ENCODE results near the gene LTB4R2.

LTB4R2 gene

DNA sequence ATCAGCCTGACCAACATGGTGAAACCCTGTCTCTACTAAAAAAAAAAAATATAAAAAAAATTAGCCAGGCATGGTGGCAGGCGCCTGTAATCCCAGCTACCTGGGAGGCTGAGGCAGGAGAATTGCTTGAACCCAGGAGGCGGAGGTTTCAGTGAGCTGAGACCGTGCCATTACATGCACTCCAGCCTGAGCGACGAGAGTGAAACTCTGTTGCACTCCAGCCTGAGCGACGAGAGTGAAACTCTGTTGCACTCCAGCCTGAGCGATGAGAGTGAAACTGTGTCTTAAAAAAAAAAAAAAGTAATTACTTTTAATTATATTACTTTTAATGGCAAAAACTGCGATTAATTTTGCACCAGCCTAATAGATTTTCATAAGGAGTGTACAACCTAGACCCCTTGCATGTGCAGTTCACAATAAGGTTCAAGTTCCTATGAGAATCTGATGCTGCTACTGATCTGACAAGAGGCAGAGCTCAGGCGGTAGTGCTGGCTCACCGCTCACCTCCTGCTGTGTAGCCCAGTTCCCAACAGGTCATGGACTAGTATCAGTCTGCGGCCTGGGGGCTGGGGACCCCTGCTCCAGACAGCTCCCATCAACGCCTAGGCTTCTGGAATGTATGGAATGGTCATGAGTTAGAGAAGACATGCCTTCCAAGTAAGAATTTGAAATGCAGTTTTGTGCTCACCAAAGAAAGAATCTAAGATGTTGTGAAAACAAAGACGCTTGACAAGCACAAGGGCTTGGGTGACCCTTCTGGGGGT is 11.5 kb downstream of the LTB4R2 start:
- no peak for DNase-seq

DNA sequence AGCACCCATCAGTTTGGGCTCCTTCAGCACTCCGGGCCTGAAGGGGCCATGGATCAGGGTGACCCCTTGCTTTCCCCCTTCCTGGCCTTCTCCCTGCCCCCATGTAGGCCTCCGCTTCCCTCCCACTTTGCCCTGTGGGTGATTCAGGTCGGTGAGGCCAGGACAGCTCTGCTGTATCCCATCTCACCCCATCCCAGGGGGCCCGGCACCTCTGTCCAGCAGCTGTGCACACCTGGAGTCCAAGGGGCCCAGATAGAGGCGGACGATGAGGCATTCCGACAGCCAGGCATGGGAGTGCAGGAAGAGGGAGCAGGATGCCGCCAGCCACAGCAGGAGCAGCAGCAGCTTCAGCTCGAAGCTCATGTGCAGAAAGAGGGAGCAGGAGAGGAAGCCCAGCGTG is 12.7 kb downstream of the LTB4R2 start:
- no peak for DNase-seq

DNA sequence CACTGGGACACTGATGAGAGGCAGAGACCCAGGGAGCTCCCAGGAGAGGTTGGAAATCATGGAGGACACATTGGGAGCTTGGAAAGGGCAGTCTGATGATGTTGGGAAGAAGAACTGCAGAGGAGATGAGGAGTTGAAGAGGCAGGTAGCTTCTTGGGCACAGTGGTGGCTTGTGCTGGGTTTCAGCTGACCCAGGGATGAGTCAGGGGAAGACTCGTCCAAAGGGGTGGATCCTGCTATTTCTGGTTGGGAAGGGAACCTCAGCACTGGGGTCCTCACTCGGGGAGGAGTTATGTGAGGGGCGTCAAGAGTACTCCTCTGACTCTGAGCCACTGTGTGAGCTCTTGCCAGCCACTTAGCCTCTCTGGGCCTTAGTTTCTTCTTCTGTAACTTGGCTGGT is 13.4 kb downstream of the LTB4R2 start:
- no peak for DNase-seq

DNA sequence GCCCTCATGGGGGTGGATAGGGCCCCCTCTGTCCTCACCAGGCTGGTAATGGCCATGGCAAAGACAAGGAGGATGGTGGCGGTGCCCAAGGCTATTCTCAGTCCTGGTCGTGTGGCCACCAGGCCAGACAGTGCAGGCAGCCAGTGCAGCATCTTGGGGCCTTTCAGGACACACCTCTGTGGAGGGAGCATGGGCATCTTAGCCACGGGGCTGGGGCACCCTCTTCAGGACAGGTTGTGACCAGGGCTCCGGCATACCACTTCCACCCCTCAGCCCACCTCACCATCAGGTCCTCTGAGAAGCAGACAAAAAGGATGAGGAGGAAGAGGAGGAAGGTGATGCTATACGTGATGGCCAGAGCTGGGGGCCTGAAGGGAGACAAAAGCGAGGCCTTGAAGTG is 14.1 kb downstream of the LTB4R2 start:
- no peak for DNase-seq

DNA sequence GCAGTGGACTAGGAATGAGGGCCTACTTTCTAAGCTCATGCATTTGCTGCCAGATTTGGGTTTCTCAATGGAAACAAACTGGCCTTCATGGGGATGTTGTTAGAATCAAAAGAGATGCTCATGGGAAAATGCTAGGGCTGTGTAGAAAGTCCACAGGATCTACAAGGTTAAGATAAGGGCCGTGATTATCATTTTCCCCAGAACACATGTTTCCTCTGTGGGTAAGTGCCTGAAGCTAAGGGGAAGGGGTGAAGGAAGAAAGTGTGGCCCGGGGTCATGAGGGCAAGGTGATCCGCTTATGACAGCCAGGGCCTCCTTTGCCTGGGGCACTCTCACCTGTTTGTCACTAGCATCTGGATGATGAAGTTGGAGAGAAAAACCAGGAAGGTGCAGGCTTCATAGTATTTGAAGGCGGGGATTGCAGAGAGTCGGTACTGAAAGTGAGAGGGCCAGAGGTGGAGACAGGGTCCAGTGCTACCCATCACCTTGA is 15.1 kb downstream of the LTB4R2 start:
- no peak for DNase-seq

DNA sequence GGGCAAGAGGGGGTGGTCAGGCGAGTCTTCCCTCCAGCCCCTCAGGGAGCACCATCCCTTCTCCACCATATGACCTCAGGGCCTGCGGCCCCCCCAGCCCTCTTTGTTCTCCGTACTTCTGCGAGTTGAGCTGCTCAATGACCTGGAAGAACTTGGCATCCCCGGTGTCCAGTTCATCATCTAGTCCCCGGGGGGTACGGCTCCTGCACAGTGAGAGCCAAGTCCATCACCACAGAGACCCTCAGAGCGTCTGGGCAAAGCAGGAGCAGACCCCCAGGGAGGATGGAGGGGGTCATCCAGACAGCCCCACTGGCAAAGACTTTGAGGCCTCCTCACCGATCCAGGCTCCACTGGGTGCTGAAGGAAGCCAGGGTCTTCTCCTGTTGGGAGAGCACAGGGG is 16.0 kb downstream of the LTB4R2 start:
- peak; percentile 29 for DNase-seq

DNA sequence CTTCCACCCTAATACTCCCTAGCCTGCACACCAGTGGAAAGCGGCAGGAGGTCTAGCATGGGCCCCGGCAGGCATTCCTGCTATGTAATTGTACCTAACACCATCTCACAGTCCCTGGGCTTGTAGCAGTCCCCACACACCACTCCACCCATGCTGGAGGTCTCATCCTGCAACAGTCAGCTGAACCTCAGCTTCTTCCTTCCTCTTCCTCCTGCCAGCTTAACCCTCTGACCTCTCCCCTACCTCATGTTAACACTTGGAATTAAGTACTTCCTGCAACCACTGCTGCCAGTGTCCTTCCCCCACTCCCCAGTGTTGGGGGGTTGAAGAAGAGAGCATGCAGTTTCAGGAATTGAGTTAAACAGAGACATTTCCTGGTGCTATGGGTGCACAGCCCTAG is 17.4 kb downstream of the LTB4R2 start:
- no peak for DNase-seq

DNA sequence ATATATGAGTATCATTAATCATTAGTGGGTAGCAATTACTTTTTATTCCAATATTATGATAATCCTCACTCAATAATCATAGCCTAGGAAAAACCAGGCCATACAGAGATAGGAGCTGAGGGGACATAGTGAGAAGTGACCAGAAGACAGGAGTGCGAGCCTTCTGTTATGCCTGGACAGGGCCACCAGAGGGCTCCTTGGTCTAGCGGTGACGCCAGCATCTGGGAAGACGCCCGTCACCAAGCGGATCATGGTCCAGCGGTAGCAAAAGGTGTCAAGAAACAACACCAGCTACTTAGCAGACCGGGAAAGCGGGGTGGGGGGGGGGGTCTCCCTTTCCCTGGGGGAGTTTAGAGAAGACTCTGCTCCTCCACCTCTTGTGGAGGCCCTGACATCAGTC is 18.0 kb downstream of the LTB4R2 start:
- DNase-seq: peak; percentile 36

DNA sequence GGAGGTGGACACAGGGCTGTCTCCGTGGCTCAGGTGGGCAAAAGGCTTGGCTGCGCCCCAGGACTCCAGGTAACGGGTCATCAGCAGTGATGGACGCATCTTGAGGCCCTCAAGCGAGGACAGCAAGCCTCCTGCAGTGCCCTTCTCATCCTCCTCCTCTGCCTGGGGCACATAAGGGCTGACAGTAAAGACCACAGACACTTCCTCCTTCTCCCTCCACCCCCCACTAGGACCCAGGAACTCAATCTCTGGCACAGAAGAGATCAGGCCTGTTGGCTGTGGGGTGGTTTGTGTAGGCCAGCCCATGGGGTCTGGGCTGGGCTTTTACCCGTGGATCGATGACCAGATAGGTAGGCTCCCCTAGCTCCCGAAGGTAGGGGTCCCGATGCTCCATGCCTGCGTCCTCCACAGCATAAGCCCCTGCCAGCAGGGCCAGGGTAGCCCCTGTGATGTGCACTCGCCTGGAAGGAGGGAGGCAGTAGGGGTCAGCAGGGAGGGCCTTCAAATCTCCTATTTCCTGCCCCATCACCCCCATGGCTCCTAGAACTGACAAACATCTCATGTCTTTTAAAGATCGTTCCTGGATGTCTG is 19.2 kb downstream of the LTB4R2 start:
- no peak for DNase-seq

DNA sequence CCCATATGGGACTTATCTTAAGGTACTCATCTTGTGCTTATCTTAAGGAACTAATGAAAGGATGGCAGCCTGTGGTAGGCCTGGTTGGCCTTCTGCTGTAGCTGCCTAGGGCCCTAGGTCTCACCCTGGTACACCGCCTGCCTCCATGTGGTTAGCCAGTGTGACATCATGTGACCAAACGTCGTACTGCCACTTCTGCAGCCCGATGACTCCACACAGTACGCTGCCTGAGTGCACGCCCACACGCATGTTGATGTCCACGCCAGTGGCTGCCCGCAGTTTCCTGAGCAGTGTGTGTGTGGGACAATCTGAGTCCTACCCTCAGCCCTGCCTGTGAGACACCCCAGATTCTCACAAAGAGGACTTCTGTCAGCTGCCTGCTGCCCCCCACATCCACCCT is 19.8 kb downstream of the LTB4R2 start:
- no peak for DNase-seq

DNA sequence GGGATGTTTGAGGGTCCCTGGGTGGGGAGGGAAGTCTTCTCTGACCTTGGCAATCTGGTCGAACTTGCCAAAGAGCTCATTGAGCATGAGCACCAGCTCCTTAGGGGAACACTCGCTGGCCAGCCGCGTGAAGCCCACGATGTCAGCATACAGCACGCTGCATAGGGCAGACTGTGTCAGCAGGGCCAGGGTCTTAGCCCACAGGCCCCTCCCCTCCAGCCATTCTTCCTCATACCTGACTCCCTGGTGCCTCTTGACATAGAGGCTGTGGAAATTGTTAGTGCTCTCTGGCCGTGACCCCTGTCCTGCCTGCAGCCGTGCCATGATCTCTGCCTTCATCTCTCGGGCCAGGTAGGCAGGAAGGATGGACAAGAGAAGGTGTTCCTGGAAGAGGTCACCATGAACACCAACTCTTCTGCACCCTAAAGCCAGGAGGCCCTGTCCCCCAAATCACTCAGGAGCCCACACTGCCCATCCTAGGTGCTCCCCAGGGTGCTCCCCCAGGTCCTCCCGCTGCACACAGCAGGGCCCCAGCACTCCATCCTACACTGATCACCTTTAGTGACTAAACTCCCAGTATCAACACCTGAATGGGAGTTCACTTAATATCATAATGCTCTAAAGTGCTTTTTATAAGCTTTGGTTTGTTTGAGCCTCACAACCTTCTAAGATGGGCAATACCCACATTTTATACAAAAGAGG is 21.2 kb downstream of the LTB4R2 start:
- DNase-seq: no peak

DNA sequence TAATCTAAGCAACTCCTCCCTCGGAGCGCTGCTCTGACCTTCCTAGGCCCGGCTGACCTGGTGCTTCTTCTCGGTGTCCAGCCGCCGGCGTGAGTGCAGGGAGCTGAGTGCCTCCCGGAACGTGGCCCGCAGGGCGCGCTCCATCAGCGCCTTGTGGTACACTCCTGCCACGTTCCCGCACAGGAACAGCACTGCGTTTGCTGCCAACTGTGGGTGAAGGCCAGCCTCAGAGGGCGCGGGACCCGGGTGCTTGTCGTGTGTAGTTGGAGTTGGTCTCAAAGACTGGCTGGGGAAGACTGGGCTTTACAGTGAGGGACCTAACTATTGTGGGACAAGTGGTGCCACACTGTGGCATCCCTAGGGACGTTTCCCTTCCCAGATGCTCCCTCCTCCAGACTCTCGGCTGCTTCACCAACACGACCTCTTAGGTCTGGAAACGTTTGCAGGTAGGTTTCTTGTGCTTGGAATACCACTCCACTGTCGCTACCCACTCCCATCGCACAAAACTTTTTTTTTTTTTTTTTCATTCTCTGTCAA is 21.9 kb downstream of the LTB4R2 start:
- no peak for DNase-seq

DNA sequence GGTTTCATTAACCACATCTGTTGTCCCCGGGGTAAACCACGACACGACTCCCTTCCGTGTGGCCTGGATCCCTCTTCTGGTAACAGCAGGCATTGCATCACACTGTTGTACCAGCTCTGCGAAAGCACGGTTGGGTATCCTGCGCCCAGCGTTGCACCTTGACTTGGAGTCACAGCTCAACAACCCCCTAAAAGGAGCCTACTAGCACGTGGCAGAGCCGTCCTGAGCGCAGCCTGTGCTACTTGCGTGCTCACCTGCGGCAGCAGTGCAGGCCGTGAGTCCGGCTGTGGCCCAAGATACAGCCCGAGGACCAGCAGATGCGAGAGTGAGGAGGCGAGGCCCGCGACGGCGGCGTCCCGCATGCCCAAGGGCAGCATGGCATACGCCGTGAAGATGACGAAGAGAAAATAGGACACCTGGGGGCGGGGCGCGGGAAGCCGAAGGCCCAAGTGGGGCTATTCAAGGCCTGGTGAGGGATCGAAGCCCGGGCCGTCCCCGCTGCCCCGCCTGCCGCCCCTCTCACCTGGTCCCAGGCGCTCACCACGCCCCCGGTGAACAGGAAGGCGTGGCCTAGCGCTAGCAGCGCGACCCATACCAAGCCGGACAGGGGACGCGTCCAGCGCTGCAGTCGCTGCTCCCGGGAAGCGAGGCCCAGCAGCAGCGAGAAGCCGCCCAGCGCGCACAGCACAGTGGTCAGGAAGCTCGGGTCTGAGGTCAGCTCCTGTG is 22.5 kb downstream of the LTB4R2 start:
- DNase-seq: peak; percentile 93

DNA sequence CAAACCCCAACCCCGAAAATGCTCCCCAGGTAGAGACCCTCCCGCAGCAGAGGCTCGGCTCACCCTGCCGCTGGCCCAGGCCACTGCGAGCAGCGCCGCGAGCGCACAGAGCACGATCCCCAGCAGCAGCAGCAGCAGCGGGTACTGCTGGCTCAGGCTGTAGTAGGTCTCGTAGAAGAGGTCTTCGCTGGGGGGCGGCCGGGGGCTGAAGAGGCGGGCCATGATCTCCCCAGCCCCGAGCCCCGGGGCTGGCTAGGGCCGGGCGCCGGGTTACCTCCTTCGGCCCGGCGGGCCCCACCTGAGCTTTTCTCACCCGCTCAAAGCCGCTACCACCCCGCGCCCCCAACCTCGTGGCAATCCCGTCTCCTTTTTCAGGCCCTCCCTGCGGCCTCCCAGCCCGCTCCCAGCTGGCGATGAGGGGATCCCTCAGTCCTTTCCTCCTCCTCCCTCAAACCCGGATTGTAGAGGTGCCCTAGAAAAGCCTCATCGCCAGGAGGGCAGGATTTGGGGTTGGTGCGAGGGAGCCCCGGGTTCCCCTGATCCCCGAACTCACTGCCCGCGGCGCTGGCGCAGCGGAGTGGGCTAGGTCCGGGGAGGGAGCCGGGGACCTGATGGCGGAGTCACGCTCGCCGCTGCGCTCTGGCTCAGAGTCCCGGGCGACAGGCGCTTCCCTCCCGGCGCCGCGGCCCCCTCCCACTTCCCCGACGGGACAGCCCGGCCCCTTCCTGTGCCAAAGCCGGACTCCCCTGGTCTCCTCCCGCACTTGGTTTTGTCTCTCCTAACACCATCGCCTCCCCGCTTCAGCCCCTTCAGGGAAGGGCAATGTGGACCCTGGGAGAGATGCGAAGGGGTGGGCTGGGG is 24.7 kb downstream of the LTB4R2 start, which contains the start of gene ADCY4:
Gene ADCY4, minus strand, starts transcription at position 641 of the 861 bp plus-strand sequence. Its CDS starts 419 bp downstream, at position 222.
- peak; percentile 48 for DNase-seq

DNA sequence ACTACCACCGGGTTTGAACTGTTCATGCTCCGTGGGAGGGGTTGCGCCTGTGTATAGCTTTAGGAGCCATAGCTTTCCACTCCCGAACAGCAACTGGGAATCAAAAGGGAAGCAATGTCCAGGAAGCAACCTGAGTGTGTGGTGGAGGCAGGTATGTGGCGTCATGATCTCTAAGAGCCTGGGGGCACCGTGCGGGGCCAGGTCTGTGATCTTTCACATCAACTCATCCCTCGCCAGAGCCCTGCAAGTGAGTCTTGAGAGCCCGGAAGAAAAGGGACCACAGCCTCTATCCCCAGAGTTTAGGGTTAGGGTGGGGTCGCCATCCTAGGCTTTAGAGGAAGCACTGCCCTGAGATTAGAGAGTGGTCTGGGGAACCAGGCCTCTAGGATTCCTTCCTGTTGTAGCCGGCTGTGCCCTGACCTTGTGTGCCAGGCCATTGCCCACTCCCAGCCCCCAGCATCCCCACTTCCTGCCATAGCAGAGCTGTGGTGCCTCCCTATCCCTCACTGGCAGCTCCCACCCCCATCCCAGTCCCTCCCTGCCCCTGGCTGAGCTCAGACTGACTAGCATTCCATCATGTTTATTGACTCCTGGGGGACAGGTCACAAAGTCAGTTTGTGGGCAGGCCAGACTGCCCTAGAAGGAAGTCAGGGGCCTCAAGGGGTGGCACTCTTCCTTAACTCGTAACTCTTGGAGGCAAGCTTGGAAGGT is 25.7 kb downstream of the LTB4R2 start:
- no peak for DNase-seq

DNA sequence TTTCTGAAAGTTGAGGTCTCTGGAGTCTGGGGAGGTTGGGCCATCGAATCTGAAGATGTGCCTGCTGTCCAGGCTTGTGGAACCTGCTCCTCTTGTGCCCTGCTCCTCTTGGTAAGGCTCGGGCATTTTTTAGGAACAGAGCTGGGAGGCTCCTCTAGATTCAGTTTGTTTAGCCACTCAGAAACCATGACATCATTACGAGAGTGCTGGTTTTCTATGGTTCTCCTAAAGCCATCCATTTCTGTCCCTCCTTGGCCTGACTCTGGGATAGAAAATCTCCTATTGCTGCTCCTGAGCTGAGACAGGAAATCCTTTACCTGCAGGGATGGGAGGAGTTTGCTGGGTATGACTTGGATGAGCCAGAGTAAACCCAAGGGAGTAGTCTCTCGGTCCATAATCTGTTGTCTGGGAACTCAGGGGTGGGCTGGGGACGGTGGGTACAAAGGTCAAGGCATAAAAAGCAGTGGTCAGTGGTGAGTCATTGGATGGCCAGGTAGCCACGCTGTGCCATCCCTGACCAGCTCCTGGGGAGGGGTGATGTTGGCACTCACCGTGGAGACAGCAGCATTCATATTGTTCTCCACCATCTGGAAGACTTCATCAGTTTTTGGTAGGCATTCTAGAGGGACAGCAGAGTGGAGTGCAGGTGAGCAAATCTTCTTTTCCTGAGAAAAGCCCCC is 27.3 kb downstream of the LTB4R2 start:
- no peak for DNase-seq

DNA sequence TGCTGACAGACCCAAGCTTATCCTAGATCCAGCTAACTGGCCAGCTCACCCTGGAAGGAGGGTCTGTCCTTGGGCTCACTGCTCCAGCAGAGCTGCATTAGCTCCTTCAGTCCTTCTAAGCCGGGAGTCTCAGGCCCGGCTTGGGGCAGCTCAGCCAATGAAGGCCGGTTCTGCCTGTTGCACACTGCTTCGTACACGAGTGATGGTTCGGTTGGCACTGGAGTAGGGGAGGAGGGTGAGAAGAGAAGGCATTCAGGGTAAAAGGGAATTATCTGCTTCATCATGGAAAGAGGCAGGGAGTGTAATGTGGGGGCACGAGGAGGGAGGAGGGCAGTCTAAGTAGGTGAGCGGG is 27.9 kb downstream of the LTB4R2 start:
- no peak for DNase-seq

DNA sequence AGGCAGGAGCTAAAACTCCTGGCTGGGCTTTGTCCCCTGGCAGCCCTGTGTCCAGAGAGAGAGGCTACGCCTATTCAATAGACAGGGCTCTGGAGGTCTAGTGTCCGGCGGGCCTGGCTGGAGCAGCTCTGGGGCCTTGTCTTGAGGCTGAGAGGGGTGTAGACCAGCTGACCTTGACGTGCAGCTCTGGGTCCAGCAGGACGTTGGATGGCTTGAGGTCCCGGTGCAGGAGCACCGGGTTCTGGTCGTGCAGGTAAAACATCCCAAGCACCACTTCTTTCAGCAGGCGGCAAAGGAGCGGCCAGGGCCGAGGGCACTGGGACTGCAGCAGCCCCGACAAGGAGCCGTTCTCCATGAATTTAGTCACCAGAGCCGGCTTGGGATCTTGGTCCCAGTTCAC is 28.9 kb downstream of the LTB4R2 start:
- DNase-seq: no peak

DNA sequence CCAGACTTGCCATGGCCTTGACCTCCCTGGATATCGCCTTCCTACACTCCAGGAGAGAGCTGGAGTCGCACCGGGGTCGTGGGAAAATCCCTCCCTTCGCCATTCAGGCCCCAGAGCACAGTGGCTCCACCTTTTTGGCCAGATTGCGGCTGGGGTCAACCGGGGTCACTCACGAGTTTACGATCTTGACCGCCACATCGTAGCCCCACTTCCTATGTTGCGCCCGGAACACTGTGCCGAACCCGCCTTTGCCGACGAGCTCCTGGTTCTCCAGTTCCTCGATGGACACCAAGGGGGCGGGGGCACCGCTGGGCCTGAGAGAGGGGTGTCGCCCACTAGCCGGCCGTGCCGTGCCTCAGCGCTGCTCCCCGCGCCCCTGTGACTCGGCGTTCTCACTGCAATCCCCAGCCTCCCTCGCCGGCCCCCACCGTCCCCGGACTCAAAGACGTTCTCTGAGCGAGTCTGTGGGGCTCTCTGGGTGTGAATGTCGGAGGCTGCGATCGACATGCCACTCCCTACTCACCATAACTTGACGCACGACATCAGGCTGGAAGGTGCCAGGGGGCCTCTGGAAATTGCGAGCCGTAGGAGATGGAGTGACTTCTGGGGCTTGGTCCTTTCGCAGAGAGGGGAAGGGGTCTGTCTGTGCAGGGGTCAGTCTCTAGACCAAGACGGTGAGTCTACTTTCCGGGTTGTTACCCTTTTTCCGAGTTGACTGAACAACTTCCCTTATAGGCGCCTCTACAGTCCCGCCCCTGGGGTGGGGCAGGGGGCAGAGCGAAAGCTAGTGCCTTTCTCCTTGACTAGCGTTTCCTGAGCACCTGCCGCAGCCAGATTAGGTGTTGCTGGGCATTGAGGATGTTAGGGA is 29.6 kb downstream of the LTB4R2 start, which contains the start of gene RIPK3:
Gene RIPK3, minus strand, starts transcription at position 708 of the 868 bp plus-strand sequence. Its CDS starts 165 bp downstream, at position 543.
- DNase-seq: peak; percentile 51

DNA sequence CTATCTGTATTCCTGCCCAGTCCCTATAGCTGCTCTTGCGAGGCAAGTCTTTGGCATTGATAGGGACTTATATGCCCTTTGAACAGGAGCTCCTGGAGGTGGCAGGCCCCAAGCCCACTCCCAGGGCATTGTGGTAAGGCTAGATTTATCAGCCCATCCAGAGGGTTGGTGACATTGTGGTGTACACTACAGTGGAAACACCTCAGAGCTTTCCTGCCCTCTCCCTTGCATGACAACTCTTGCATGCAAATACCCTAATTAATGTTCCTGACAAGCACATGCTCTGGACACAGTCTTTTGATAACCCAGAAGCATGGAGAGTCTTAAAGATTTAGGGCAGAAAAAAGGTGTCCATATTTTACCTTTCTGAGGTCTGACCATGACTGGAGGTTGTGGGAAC is 30.7 kb downstream of the LTB4R2 start:
- DNase-seq: no peak
